AG04449 (cell line): ENCODE data around the gene OPHN1.
"Not testable (repeated sequence)": the region's sequence is repeated elsewhere in the genome, so short reads cannot be mapped to it uniquely, and the experiment has no call there.

Experiments
- CTCF ChIA-PET: fragments of 350-600 bp; formaldehyde crosslinking; extraction: SDS; loops from one replicate; lab custom pipeline; 2021; ENCODE audit warnings: antibody characterized with exemption; lab: Yijun Ruan, JAX
- POLR2A ChIA-PET: fragments of 400-600, 350-600 bp; formaldehyde crosslinking; extraction: SDS; loops from one replicate; lab custom pipeline; 2020; ENCODE audit warnings: antibody characterized with exemption, inconsistent platforms; lab: Yijun Ruan, JAX
- DNase-seq: peaks from one replicate; pipeline ENCODE4 v3.0.0-alpha.2; 2010; ENCODE audit warnings: low read depth, low spot score
- H3K4me3 ChIP-seq: 2 replicates; pipeline ENCODE4 v1.5.1; 2011; ENCODE audit warnings: low read depth, mild to moderate bottlenecking, control low read depth, low read length
- TF ChIP-seq, protein P1 (sequence below): IDR thresholded peaks from one replicate; pipeline ENCODE4 v1.5.1; 2011; ENCODE audit warnings: mild to moderate bottlenecking, moderate library complexity, low read length, control low read depth, inconsistent platforms; ENCODE audit not compliant: insufficient read depth; ENCODE audit errors: missing control alignments

Gene OPHN1

DNA sequence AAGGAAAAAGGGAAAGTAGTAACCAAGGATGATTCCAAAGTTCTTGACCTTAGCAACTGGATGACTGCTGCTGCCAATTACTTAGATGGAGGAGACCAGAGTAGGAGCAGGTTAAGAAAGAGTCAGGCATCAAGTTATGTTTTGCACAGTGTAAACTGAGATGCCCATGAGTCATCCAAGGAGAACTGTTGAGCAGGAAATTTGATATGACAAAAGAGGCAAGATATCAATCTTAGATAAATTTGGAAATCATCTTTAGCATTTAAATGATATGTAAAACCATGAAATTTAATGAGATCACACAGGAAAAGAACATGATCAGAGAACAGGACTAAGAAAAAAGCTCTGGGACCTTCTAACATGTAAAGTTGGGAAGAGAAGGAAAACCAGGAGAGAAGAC lies 361.3 kb downstream of the OPHN1 start:
- TF ChIP-seq, protein P1, sequence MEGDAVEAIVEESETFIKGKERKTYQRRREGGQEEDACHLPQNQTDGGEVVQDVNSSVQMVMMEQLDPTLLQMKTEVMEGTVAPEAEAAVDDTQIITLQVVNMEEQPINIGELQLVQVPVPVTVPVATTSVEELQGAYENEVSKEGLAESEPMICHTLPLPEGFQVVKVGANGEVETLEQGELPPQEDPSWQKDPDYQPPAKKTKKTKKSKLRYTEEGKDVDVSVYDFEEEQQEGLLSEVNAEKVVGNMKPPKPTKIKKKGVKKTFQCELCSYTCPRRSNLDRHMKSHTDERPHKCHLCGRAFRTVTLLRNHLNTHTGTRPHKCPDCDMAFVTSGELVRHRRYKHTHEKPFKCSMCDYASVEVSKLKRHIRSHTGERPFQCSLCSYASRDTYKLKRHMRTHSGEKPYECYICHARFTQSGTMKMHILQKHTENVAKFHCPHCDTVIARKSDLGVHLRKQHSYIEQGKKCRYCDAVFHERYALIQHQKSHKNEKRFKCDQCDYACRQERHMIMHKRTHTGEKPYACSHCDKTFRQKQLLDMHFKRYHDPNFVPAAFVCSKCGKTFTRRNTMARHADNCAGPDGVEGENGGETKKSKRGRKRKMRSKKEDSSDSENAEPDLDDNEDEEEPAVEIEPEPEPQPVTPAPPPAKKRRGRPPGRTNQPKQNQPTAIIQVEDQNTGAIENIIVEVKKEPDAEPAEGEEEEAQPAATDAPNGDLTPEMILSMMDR, result no peak
- H3K4me3 ChIP-seq, result no peak overlapping the region
- ChIA-PET POLR2A (no interaction called here), CTCF (no interaction called here)
- no peak for DNase-seq

DNA sequence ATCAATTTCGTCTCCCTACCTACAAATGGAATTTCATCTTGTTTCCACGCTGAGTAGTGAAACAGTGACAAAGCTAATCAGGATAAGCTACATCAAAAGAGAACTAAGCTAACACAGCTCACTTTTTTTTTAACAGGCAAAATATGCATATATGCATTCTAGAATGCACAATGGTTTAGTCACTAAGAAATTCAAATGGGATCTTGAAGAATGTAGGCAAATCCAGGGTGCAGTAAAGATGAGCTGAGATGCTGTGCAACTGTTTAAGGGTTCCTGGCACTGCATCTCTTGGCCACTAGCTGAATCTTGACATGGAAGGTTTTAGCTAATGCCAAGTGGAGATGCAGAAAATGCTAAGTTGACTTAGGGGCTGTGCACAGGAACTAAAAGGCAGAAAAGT lies 363.2 kb downstream of the OPHN1 start:
- CTCF ChIA-PET, DNase-seq, POLR2A ChIA-PET, H3K4me3 ChIP-seq: not testable (repeated sequence)

DNA sequence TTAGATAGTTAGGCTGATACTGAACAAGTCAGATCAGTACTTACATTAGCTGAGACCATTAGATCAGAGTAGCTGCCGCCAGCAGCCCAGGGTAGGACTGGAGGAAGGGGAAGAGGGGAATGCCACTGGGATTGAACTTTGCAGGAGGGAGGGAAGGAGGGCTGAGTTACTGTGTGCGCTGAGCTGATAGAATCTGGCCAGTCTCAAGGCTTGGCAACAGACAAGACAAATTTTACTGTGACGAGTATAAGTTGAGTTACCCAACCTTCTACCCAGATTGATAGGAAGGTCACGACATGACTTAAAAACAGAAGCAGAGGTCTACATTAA lies 372.1 kb downstream of the OPHN1 start:
- no peak for DNase-seq
- no peak overlapping the region for H3K4me3 ChIP-seq
- TF ChIP-seq, protein P1, result no peak
- ChIA-PET POLR2A (no interaction called here), CTCF (no interaction called here)

DNA sequence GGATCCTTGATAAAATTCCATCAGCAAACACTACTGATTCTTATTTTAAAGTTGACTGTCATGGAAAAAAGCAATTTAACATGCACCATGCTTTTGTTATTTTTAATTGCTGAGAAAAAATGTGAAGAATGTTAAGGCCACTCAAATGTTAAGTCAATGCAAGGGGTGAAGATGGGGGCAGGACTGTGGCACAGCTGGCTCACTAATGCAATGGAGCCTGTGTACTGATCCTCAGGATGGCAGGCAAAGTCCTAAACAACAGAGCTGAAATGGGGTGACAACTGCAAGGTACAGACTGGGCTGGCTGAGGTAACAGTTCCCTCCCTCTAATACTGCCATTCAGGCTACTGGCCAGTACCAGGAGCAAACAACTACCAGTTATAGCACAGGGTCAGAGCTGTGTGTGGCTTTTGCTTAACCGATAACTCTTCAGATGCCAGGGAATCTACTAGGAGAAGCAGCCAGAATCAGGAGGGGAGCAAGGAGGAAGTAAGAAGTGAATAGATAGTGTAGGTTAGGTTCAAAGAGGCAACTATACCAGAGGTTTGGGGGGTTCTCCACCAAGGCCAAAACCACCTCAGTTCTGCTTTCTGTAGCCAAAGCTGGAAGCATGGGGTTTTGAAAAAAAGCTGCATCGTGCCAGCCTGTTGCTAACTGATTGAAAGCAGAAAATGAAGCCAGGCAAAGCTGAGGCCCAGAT lies 372.6 kb downstream of the OPHN1 start:
- POLR2A ChIA-PET, result no interaction called here
- TF ChIP-seq, protein P1, result no peak
- CTCF ChIA-PET, result no interaction called here
- no peak for DNase-seq
- no peak overlapping the region for H3K4me3 ChIP-seq

DNA sequence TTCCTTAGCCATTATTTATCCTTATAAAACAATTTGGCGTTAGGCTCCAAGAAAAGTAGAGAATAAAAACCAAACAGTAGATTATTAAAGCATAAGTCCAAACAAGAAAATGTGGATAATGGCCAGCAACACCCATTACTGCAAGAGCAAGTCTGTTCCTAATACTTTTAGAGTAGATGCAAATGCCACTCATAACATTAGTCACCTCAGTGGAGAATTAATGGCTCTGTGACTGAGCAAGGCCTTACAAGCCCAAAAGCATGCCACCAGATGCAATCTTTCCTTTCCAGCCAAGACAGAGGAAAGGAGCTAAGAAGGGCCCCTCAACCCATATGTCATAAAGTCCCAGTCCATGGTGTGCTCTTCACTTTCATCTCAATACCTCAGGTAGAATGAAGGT lies 373.8 kb downstream of the OPHN1 start:
- H3K4me3 ChIP-seq, result no peak overlapping the region
- DNase-seq, result no peak
- CTCF ChIA-PET, result no interaction called here
- POLR2A ChIA-PET, result no interaction called here
- TF ChIP-seq, protein P1, result no peak

DNA sequence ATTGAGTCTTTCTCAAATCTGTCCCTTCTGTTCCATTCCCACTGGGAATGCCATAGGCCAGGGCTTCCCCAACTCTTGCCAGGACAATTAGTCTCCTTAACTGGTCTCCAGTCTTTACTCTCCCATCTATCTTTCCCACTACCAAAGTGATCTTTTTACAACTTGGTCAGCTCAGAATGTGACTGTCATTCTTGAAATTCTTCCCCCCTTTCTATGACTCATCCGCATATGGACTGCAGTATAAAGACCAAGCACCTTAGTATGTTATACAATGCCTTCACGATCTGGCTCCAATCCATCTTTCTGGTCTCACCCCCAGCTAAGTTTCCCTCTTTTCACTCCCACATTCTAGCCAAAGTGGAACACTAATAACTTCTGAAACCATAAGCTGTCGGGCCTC lies 383.8 kb downstream of the OPHN1 start:
- TF ChIP-seq, protein P1, result no peak
- POLR2A ChIA-PET, result no interaction called here
- CTCF ChIA-PET, result no interaction called here
- H3K4me3 ChIP-seq, result no peak overlapping the region
- DNase-seq, result no peak

DNA sequence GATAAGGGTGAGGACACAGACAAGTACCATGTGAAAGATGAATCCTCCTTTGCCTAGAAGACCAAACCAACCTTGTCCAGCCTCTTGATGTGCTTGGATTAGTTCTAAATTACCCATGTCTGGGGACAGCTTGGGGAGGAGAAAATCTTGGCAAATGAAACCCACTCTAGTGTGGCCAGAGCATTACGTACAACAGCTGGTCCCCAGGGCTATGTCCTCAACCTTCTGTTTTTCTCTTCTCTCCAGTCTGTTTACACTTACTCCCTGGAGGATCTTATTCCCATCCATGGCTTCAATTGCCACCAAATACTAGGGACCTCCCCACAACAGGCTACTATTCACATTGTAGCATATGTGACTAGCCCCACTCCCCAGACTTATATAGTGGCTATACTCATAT lies 384.5 kb downstream of the OPHN1 start:
- CTCF ChIA-PET, result no interaction called here
- TF ChIP-seq, protein P1, result no peak
- no peak for DNase-seq
- POLR2A ChIA-PET, result no interaction called here
- no peak overlapping the region for H3K4me3 ChIP-seq
